B cell (primary cell): ENCODE data around the gene NSG1.

ENCODE experiments used
- CTCF ChIP-seq: fragments of 200-600 bp; IDR thresholded peaks from one replicate; pipeline ENCODE4 v1.8.0; 2022; ENCODE audit warnings: antibody characterized with exemption, mild to moderate bottlenecking
- EZH2 ChIP-seq: IDR thresholded peaks from 2 replicates; pipeline ENCODE4 v1.6.1; 2012; ENCODE audit warnings: borderline replicate concordance, low read depth, mild to moderate bottlenecking, moderate library complexity, low read length; ENCODE audit not compliant: insufficient read depth, poor library complexity, severe bottlenecking

GRCh38 chr4:4461178-4461577, 74.3 kb downstream of the NSG1 start:
- TF ChIP-seq EZH2 (no peak), CTCF (no peak)
